ENCODE data around the gene REPIN1.

REPIN1 gene

GRCh38 chr7:150400008-150400787 lies 31.6 kb downstream of the REPIN1 start:
- Mint-ChIP-seq H3K4me3 (no peak overlapping the region), H3K4me1 (peaks cover 20% of the 10 kb centered on the region), H3K27me3 (no peaks in the 10 kb centered on the region), H3K27ac (peak overlapping the region; percentile 43), H3K9me3 (no peaks in the 10 kb centered on the region), H3K36me3 (peaks cover 2% of the 10 kb centered on the region)

GRCh38 chr7:150400788-150401423 lies 32.3 kb downstream of the REPIN1 start:
- peaks cover 20% of the 10 kb centered on the region for H3K4me1 Mint-ChIP-seq
- H3K27me3 Mint-ChIP-seq = no peaks in the 10 kb centered on the region
- H3K4me3 Mint-ChIP-seq = no peak overlapping the region
- peak overlapping the region; percentile 43 for H3K27ac Mint-ChIP-seq
- peaks cover 2% of the 10 kb centered on the region for H3K36me3 Mint-ChIP-seq
- no peaks in the 10 kb centered on the region for H3K9me3 Mint-ChIP-seq

- no peak overlapping the region for H3K4me3 Mint-ChIP-seq
- H3K27ac Mint-ChIP-seq = no peak overlapping the region
- H3K9me3 Mint-ChIP-seq = no peaks in the 10 kb centered on the region
- no peaks in the 10 kb centered on the region for H3K27me3 Mint-ChIP-seq
- peaks cover 25% of the 10 kb centered on the region for H3K4me1 Mint-ChIP-seq
- peaks cover 2% of the 10 kb centered on the region for H3K36me3 Mint-ChIP-seq
Measured at GRCh38 chr7:150401424-150401790, 32.8 kb downstream of the REPIN1 start.

GRCh38 chr7:150401861-150402631 lies 33.4 kb downstream of the REPIN1 start:
- H3K27me3 Mint-ChIP-seq = no peaks in the 10 kb centered on the region
- peak overlapping the region; percentile 30 for H3K27ac Mint-ChIP-seq
- H3K4me3 Mint-ChIP-seq = no peak overlapping the region
- peaks cover 4% of the 10 kb centered on the region for H3K36me3 Mint-ChIP-seq
- peaks cover 31% of the 10 kb centered on the region for H3K4me1 Mint-ChIP-seq
- no peaks in the 10 kb centered on the region for H3K9me3 Mint-ChIP-seq

- no peak overlapping the region for H3K4me3 Mint-ChIP-seq
- peaks cover 5% of the 10 kb centered on the region for H3K36me3 Mint-ChIP-seq
- peak overlapping the region; percentile 30 for H3K27ac Mint-ChIP-seq
- H3K27me3 Mint-ChIP-seq = no peaks in the 10 kb centered on the region
- H3K4me1 Mint-ChIP-seq = peaks cover 33% of the 10 kb centered on the region
- H3K9me3 Mint-ChIP-seq = no peaks in the 10 kb centered on the region
Measured at GRCh38 chr7:150402671-150403321, 34.2 kb downstream of the REPIN1 start.

- Mint-ChIP-seq H3K4me1 (peaks cover 36% of the 10 kb centered on the region), H3K36me3 (peaks cover 5% of the 10 kb centered on the region), H3K27me3 (no peaks in the 10 kb centered on the region), H3K4me3 (peak overlapping the region; percentile 49), H3K27ac (peak overlapping the region; percentile 94), H3K9me3 (no peaks in the 10 kb centered on the region)
Measured at GRCh38 chr7:150403376-150404171, 35.0 kb downstream of the REPIN1 start.

GRCh38 chr7:150404172-150404804 lies 35.7 kb downstream of the REPIN1 start:
- H3K27ac Mint-ChIP-seq = peak overlapping the region; percentile 94
- peaks cover 40% of the 10 kb centered on the region for H3K4me1 Mint-ChIP-seq
- peak overlapping the region; percentile 93 for H3K4me3 Mint-ChIP-seq
- H3K27me3 Mint-ChIP-seq = no peaks in the 10 kb centered on the region
- H3K36me3 Mint-ChIP-seq = peaks cover 6% of the 10 kb centered on the region
- no peaks in the 10 kb centered on the region for H3K9me3 Mint-ChIP-seq

- peak overlapping the region; percentile 93 for H3K4me3 Mint-ChIP-seq
- peak overlapping the region; percentile 94 for H3K27ac Mint-ChIP-seq
- H3K27me3 Mint-ChIP-seq = no peaks in the 10 kb centered on the region
- peaks cover 40% of the 10 kb centered on the region for H3K4me1 Mint-ChIP-seq
- no peaks in the 10 kb centered on the region for H3K9me3 Mint-ChIP-seq
- peaks cover 6% of the 10 kb centered on the region for H3K36me3 Mint-ChIP-seq
Measured at GRCh38 chr7:150404805-150405583, 36.4 kb downstream of the REPIN1 start.

- H3K27me3 Mint-ChIP-seq = no peaks in the 10 kb centered on the region
Measured at GRCh38 chr7:150405584-150406311, 37.1 kb downstream of the REPIN1 start.

GRCh38 chr7:150406312-150406566 lies 37.6 kb downstream of the REPIN1 start:
- H3K36me3 Mint-ChIP-seq = peaks cover 7% of the 10 kb centered on the region
- H3K27me3 Mint-ChIP-seq = no peaks in the 10 kb centered on the region
- H3K9me3 Mint-ChIP-seq = no peaks in the 10 kb centered on the region
- peak overlapping the region; percentile 90 for H3K27ac Mint-ChIP-seq
- H3K4me3 Mint-ChIP-seq = peak overlapping the region; percentile 93
- H3K4me1 Mint-ChIP-seq = peaks cover 40% of the 10 kb centered on the region

More at GRCh38 chr7:150405584-150406311, 37.1 kb downstream of the REPIN1 start:
- Mint-ChIP-seq H3K36me3 (peaks cover 7% of the 10 kb centered on the region), H3K27ac (peak overlapping the region; percentile 90), H3K9me3 (no peaks in the 10 kb centered on the region), H3K4me1 (peaks cover 40% of the 10 kb centered on the region), H3K4me3 (peak overlapping the region; percentile 93)

GRCh38 chr7:150406567-150407421 lies 38.2 kb downstream of the REPIN1 start:
- Mint-ChIP-seq H3K27me3 (no peaks in the 10 kb centered on the region), H3K4me1 (peaks cover 40% of the 10 kb centered on the region), H3K9me3 (no peaks in the 10 kb centered on the region), H3K4me3 (peak overlapping the region; percentile 93), H3K27ac (peak overlapping the region; percentile 90), H3K36me3 (peaks cover 7% of the 10 kb centered on the region)

GRCh38 chr7:150407588-150408392 lies 39.2 kb downstream of the REPIN1 start:
- H3K27ac Mint-ChIP-seq = no peak overlapping the region
- H3K9me3 Mint-ChIP-seq = no peaks in the 10 kb centered on the region
- peaks cover 40% of the 10 kb centered on the region for H3K4me1 Mint-ChIP-seq
- H3K27me3 Mint-ChIP-seq = no peaks in the 10 kb centered on the region
- no peak overlapping the region for H3K4me3 Mint-ChIP-seq
- H3K36me3 Mint-ChIP-seq = peaks cover 7% of the 10 kb centered on the region

Measured in activated naive CD4-positive, alpha-beta T cell treated with anti-CD3 and anti-CD28 coated beads, Interleukin-2, amount 50 U/mL, for 24 hours (primary cell).